Retinal pigment epithelial cell (primary cell): Measurements from ENCODE around the gene KIAA1958.

Experiments
- DNase-seq: peaks from one replicate; pipeline ENCODE4 v3.0.0-alpha.2; 2010; ENCODE audit warnings: low read depth
- H3K4me3 ChIP-seq: 2 replicates; pipeline ENCODE4 v1.5.1; 2011; ENCODE audit warnings: mild to moderate bottlenecking, low read length, control low read depth, moderate library complexity
- CTCF ChIP-seq: conservative IDR thresholded peaks from 2 replicates; pipeline ENCODE4 v1.5.1; 2011; ENCODE audit warnings: low read depth, low read length, control low read depth, inconsistent platforms

Gene KIAA1958

GRCh38 chr9:112623198-112623597, 136.6 kb downstream of the KIAA1958 start:
- no peak for DNase-seq
- no peak for TF ChIP-seq CTCF
- no peak overlapping the region for H3K4me3 ChIP-seq

GRCh38 chr9:112624711-112625707, 138.4 kb downstream of the KIAA1958 start:
- no peak for TF ChIP-seq CTCF
- no peak overlapping the region for H3K4me3 ChIP-seq
- DNase-seq: no peak

GRCh38 chr9:112629671-112630485, 143.3 kb downstream of the KIAA1958 start:
- no peak overlapping the region for H3K4me3 ChIP-seq
- no peak for TF ChIP-seq CTCF
- peak; percentile 20 for DNase-seq

- no peak for TF ChIP-seq CTCF
- no peak for DNase-seq
- H3K4me3 ChIP-seq: no peak overlapping the region
Measured at GRCh38 chr9:112631313-112632070, 144.9 kb downstream of the KIAA1958 start.

- no peak overlapping the region for H3K4me3 ChIP-seq
- TF ChIP-seq CTCF: no peak
- DNase-seq: no peak
Measured at GRCh38 chr9:112640311-112640710, 153.7 kb downstream of the KIAA1958 start.

GRCh38 chr9:112642126-112642525, 155.5 kb downstream of the KIAA1958 start:
- H3K4me3 ChIP-seq: no peak overlapping the region
- no peak for TF ChIP-seq CTCF
- DNase-seq: no peak
